Muscle layer of colon (tissue), 2 donors: ENCODE data around the gene RCCD1.

Experiments
- H3K27ac ChIP-seq: one replicate; pipeline ENCODE4 v1.7.0; 2013; ENCODE audit warnings: low read depth, mild to moderate bottlenecking, low read length, moderate library complexity
- H3K27me3 ChIP-seq, 2 donors: one replicate each; pipeline ENCODE4 v1.7.0; 2013; ENCODE audit warnings: low read length in 2 of 2, mild to moderate bottlenecking in 2 of 2; ENCODE audit not compliant: insufficient read depth in 2 of 2, control insufficient read depth in 1 of 2
- H3K36me3 ChIP-seq: one replicate; pipeline ENCODE4 v1.7.0; 2013; ENCODE audit warnings: mild to moderate bottlenecking, low read length; ENCODE audit not compliant: insufficient read depth
- H3K4me1 ChIP-seq: one replicate; pipeline ENCODE4 v1.7.0; 2013; ENCODE audit warnings: mild to moderate bottlenecking, low read length; ENCODE audit not compliant: insufficient read depth
- H3K4me3 ChIP-seq, 2 donors: one replicate each; pipeline ENCODE4 v1.7.0; 2013; ENCODE audit warnings: low read length in 2 of 2, low read depth in 1 of 2, mild to moderate bottlenecking in 1 of 2, moderate library complexity in 1 of 2
- H3K9ac ChIP-seq: one replicate; pipeline ENCODE4 v1.7.0; 2013; ENCODE audit warnings: low read length
- H3K9me3 ChIP-seq: one replicate; pipeline ENCODE4 v1.7.0; 2013; ENCODE audit warnings: mild to moderate bottlenecking, low read length
- donor health status: abdominal sarcoma.
- donor health status: Adenocarcinoma of cecum.

Gene RCCD1

GRCh38 chr15:90947577-90948357, 6.9 kb upstream of the RCCD1 start:
- H3K27ac ChIP-seq: no peak overlapping the region
- H3K36me3 ChIP-seq: peaks cover 84% of the 10 kb centered on the region
- H3K4me3 ChIP-seq: no peak overlapping the region
- H3K9me3 ChIP-seq: no peaks in the 10 kb centered on the region
- no peak overlapping the region for H3K9ac ChIP-seq
- no peaks in the 10 kb centered on the region for H3K27me3 ChIP-seq
- no peaks in the 10 kb centered on the region for H3K4me1 ChIP-seq

GRCh38 chr15:90948506-90948905, 6.2 kb upstream of the RCCD1 start:
- H3K27ac ChIP-seq: no peak overlapping the region
- no peak overlapping the region for H3K9ac ChIP-seq
- H3K9me3 ChIP-seq: no peaks in the 10 kb centered on the region
- H3K4me3 ChIP-seq: no peak overlapping the region
- H3K4me1 ChIP-seq: no peaks in the 10 kb centered on the region
- H3K36me3 ChIP-seq: peaks cover 84% of the 10 kb centered on the region
- no peaks in the 10 kb centered on the region for H3K27me3 ChIP-seq

- Histone ChIP-seq H3K27ac (no peak overlapping the region), H3K9me3 (no peaks in the 10 kb centered on the region), H3K4me1 (peaks cover under 1% of the 10 kb centered on the region), H3K9ac (no peak overlapping the region), H3K27me3 (no peaks in the 10 kb centered on the region), H3K36me3 (peaks cover 74% of the 10 kb centered on the region), H3K4me3 (no peak overlapping the region)
Measured at GRCh38 chr15:90949979-90950675, 4.6 kb upstream of the RCCD1 start.

GRCh38 chr15:90950676-90951075, 4.0 kb upstream of the RCCD1 start:
- no peaks in the 10 kb centered on the region for H3K27me3 ChIP-seq
- H3K9me3 ChIP-seq: no peaks in the 10 kb centered on the region
- peaks cover 73% of the 10 kb centered on the region for H3K36me3 ChIP-seq
- H3K4me3 ChIP-seq: no peak overlapping the region
- peaks cover 6% of the 10 kb centered on the region for H3K4me1 ChIP-seq
- no peak overlapping the region for H3K27ac ChIP-seq
- no peak overlapping the region for H3K9ac ChIP-seq

GRCh38 chr15:90952901-90953677, 1.6 kb upstream of the RCCD1 start:
- H3K9me3 ChIP-seq: no peaks in the 10 kb centered on the region
- H3K27me3 ChIP-seq: no peaks in the 10 kb centered on the region
- peaks cover 21% of the 10 kb centered on the region for H3K4me1 ChIP-seq
- no peak overlapping the region for H3K4me3 ChIP-seq
- no peak overlapping the region for H3K27ac ChIP-seq
- H3K9ac ChIP-seq: no peak overlapping the region
- H3K36me3 ChIP-seq: peaks cover 55% of the 10 kb centered on the region

GRCh38 chr15:90953947-90954711, 555 bp upstream of the RCCD1 start:
- H3K4me1 ChIP-seq: peaks cover 22% of the 10 kb centered on the region
- peak overlapping the region; percentile 98 for H3K27ac ChIP-seq
- no peaks in the 10 kb centered on the region for H3K9me3 ChIP-seq
- no peaks in the 10 kb centered on the region for H3K27me3 ChIP-seq
- H3K4me3 ChIP-seq: peak overlapping the region; percentile 68 to 70
- no peak overlapping the region for H3K9ac ChIP-seq
- H3K36me3 ChIP-seq: peaks cover 47% of the 10 kb centered on the region

- Histone ChIP-seq H3K27me3 (no peaks in the 10 kb centered on the region), H3K9ac (no peak overlapping the region), H3K4me3 (peak overlapping the region in 1 of 2 donors; percentile 70), H3K36me3 (peaks cover 32% of the 10 kb centered on the region), H3K4me1 (peaks cover 38% of the 10 kb centered on the region), H3K27ac (no peak overlapping the region), H3K9me3 (no peaks in the 10 kb centered on the region)
Measured at GRCh38 chr15:90955624-90956273, 1.1 kb downstream of the RCCD1 start.

- Histone ChIP-seq H3K4me1 (peaks cover 38% of the 10 kb centered on the region), H3K9ac (no peak overlapping the region), H3K9me3 (no peaks in the 10 kb centered on the region), H3K36me3 (peaks cover 33% of the 10 kb centered on the region), H3K27me3 (no peaks in the 10 kb centered on the region), H3K27ac (peak overlapping the region; percentile 12), H3K4me3 (peak overlapping the region; percentile 24 to 73)
Measured at GRCh38 chr15:90956274-90957030, 1.8 kb downstream of the RCCD1 start.

GRCh38 chr15:90957031-90957790, 2.5 kb downstream of the RCCD1 start:
- H3K36me3 ChIP-seq: peaks cover 33% of the 10 kb centered on the region
- no peaks in the 10 kb centered on the region for H3K27me3 ChIP-seq
- peak overlapping the region; percentile 24 to 73 for H3K4me3 ChIP-seq
- peak overlapping the region; percentile 39 for H3K9ac ChIP-seq
- peak overlapping the region; percentile 12 for H3K27ac ChIP-seq
- peaks cover 38% of the 10 kb centered on the region for H3K4me1 ChIP-seq
- no peaks in the 10 kb centered on the region for H3K9me3 ChIP-seq
